ENCODE results near the gene HSF4.

DNA sequence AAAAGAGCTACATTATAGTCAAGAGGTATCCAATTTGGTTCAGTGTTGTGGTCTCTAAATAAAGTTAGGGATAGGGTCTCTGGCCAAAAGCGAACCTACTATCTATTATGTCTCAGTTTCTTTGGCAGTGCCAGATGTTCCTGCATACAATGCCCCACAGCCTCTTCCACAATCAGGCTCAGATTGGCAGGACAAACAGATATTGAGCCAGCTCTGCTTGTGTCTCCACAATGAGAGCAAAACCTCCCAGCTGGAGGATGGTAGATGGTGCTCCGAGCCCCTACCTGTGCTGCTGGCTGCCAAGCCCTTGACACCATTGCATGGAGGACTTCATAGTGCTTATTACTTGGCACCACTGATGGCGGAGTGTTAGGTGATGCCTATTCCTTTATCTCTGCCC, 35.1 kb upstream of the HSF4 start:
- TF ChIP-seq, protein P1, sequence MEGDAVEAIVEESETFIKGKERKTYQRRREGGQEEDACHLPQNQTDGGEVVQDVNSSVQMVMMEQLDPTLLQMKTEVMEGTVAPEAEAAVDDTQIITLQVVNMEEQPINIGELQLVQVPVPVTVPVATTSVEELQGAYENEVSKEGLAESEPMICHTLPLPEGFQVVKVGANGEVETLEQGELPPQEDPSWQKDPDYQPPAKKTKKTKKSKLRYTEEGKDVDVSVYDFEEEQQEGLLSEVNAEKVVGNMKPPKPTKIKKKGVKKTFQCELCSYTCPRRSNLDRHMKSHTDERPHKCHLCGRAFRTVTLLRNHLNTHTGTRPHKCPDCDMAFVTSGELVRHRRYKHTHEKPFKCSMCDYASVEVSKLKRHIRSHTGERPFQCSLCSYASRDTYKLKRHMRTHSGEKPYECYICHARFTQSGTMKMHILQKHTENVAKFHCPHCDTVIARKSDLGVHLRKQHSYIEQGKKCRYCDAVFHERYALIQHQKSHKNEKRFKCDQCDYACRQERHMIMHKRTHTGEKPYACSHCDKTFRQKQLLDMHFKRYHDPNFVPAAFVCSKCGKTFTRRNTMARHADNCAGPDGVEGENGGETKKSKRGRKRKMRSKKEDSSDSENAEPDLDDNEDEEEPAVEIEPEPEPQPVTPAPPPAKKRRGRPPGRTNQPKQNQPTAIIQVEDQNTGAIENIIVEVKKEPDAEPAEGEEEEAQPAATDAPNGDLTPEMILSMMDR (IDR thresholded peaks at IDR 0.05; ENCODE audit: low read depth, low read length, poor library complexity, severe bottlenecking), result no peak
- no peak for TF ChIP-seq EZH2phosphoT487 (IDR thresholded peaks at IDR 0.05; ENCODE audit: borderline replicate concordance, low read length)

Measured in DOHH2 (cell line).